HEK293 (cell line): Measurements from ENCODE around the gene CMAS.
A peak's percentile ranks its signal among the peaks of the same experiment; 100 is the strongest.

ENCODE experiments used
- CTCF ChIA-PET: fragments of 350-600 bp; formaldehyde crosslinking; extraction: SDS; loops from one replicate; lab custom pipeline; 2021; ENCODE audit warnings: antibody characterized with exemption; lab: Yijun Ruan, JAX
- POLR2A ChIA-PET: fragments of 300-600 bp; formaldehyde crosslinking; extraction: SDS; loops from one replicate; lab custom pipeline; 2020; ENCODE audit warnings: antibody characterized with exemption, inconsistent platforms; lab: Yijun Ruan, JAX
- H3K27ac ChIP-seq: fragments of 200-500 bp; sonication (Bioruptor generic); 2 replicates; pipeline ENCODE4 v1.5.1; 2014; ENCODE audit warnings: low read depth, low read length, control low read depth, inconsistent platforms; ENCODE audit errors: extremely low read depth
- H3K36me3 ChIP-seq, 2 experiments: fragments of 200-500 bp in 1 of 2; sonication (Bioruptor generic) in 1 of 2; 1 replicate in 1 of 2; 2 replicates in 1 of 2; pipeline ENCODE4 v1.5.1; 2014 to 2017; ENCODE audit warnings: inconsistent platforms in 2 of 2, low read length in 2 of 2; ENCODE audit not compliant: control insufficient read depth in 2 of 2, insufficient read depth in 1 of 2
- H3K4me1 ChIP-seq: fragments of 200-500 bp; sonication (Bioruptor generic); 2 replicates; pipeline ENCODE4 v1.5.1; 2014; ENCODE audit warnings: mild to moderate bottlenecking, low read length, inconsistent platforms; ENCODE audit not compliant: control insufficient read depth, insufficient read depth
- H3K4me3 ChIP-seq: 2 replicates; pipeline ENCODE4 v1.5.1; 2011; ENCODE audit warnings: low read depth, mild to moderate bottlenecking, control low read depth, low read length, moderate library complexity
- H3K9me3 ChIP-seq: fragments of 200-500 bp; sonication (Bioruptor generic); 2 replicates; pipeline ENCODE4 v1.5.1; 2014; ENCODE audit warnings: low read depth, low read length, inconsistent platforms; ENCODE audit not compliant: control insufficient read depth, insufficient read depth
- HIC1 ChIP-seq: fragments of 450-650 bp; formaldehyde crosslinking; IDR thresholded peaks from 2 replicates; pipeline ENCODE4 v1.5.1; 2016; ENCODE audit warnings: missing biosample characterization, missing genetic modification characterization
- SCRT2 ChIP-seq: fragments of 450-650 bp; formaldehyde crosslinking; IDR thresholded peaks from 2 replicates; pipeline ENCODE4 v1.5.1; 2016; ENCODE audit warnings: missing biosample characterization, missing genetic modification characterization
- SP7 ChIP-seq: fragments of 450-650 bp; formaldehyde crosslinking; IDR thresholded peaks from 2 replicates; pipeline ENCODE4 v1.5.1; 2016; ENCODE audit warnings: missing biosample characterization, missing genetic modification characterization
- ZNF133 ChIP-seq: fragments of 450-650 bp; formaldehyde crosslinking; IDR thresholded peaks from 2 replicates; pipeline ENCODE4 v1.5.1; 2016; ENCODE audit warnings: missing biosample characterization, missing genetic modification characterization
- ZNF169 ChIP-seq: fragments of 450-650 bp; formaldehyde crosslinking; IDR thresholded peaks from 2 replicates; pipeline ENCODE4 v1.5.1; 2016; ENCODE audit warnings: missing biosample characterization, missing genetic modification characterization
- ZNF174 ChIP-seq: fragments of 450-650 bp; formaldehyde crosslinking; IDR thresholded peaks from 2 replicates; pipeline ENCODE4 v1.5.0; 2017; ENCODE audit warnings: missing biosample characterization, mild to moderate bottlenecking, missing genetic modification characterization
- ZNF214 ChIP-seq: fragments of 450-650 bp; formaldehyde crosslinking; IDR thresholded peaks from 2 replicates; pipeline ENCODE4 v1.5.1; 2017; ENCODE audit warnings: missing biosample characterization, mild to moderate bottlenecking, missing genetic modification characterization, borderline replicate concordance
- ZNF366 ChIP-seq: fragments of 450-650 bp; formaldehyde crosslinking; conservative IDR thresholded peaks from 2 replicates; pipeline ENCODE4 v1.5.1; 2016; ENCODE audit warnings: missing biosample characterization, missing genetic modification characterization
- ZNF449 ChIP-seq: fragments of 450-650 bp; formaldehyde crosslinking; IDR thresholded peaks from 2 replicates; pipeline ENCODE4 v1.5.1; 2017; ENCODE audit warnings: missing biosample characterization, mild to moderate bottlenecking, missing genetic modification characterization, moderate library complexity
- ZNF544 ChIP-seq: fragments of 450-650 bp; formaldehyde crosslinking; IDR thresholded peaks from 2 replicates; pipeline ENCODE4 v1.5.0; 2017; ENCODE audit warnings: missing biosample characterization, missing genetic modification characterization
- ZNF558 ChIP-seq: fragments of 450-650 bp; formaldehyde crosslinking; IDR thresholded peaks from 2 replicates; pipeline ENCODE4 v1.5.1; 2016; ENCODE audit warnings: missing biosample characterization, missing genetic modification characterization
- ZNF571 ChIP-seq: fragments of 450-650 bp; formaldehyde crosslinking; IDR thresholded peaks from 2 replicates; pipeline ENCODE4 v1.5.0; 2017; ENCODE audit warnings: missing biosample characterization, missing genetic modification characterization
- ZNF664 ChIP-seq: fragments of 450-650 bp; formaldehyde crosslinking; IDR thresholded peaks from 2 replicates; pipeline ENCODE4 v1.5.1; 2016; ENCODE audit warnings: missing biosample characterization, missing genetic modification characterization
- ZNF768 ChIP-seq: fragments of 450-650 bp; formaldehyde crosslinking; IDR thresholded peaks from 2 replicates; pipeline ENCODE4 v1.5.1; 2018; ENCODE audit warnings: missing biosample characterization, mild to moderate bottlenecking, missing genetic modification characterization
- TF ChIP-seq, protein P1 (sequence below): fragments of 450-650 bp; formaldehyde crosslinking; IDR thresholded peaks from 2 replicates; pipeline ENCODE4 v1.5.1; 2016; ENCODE audit warnings: missing biosample characterization, missing genetic modification characterization, borderline replicate concordance

Gene CMAS

GRCh38 chr12:22047494-22047893 lies 1.5 kb downstream of the CMAS start (continued):
- TF ChIP-seq, protein P1, sequence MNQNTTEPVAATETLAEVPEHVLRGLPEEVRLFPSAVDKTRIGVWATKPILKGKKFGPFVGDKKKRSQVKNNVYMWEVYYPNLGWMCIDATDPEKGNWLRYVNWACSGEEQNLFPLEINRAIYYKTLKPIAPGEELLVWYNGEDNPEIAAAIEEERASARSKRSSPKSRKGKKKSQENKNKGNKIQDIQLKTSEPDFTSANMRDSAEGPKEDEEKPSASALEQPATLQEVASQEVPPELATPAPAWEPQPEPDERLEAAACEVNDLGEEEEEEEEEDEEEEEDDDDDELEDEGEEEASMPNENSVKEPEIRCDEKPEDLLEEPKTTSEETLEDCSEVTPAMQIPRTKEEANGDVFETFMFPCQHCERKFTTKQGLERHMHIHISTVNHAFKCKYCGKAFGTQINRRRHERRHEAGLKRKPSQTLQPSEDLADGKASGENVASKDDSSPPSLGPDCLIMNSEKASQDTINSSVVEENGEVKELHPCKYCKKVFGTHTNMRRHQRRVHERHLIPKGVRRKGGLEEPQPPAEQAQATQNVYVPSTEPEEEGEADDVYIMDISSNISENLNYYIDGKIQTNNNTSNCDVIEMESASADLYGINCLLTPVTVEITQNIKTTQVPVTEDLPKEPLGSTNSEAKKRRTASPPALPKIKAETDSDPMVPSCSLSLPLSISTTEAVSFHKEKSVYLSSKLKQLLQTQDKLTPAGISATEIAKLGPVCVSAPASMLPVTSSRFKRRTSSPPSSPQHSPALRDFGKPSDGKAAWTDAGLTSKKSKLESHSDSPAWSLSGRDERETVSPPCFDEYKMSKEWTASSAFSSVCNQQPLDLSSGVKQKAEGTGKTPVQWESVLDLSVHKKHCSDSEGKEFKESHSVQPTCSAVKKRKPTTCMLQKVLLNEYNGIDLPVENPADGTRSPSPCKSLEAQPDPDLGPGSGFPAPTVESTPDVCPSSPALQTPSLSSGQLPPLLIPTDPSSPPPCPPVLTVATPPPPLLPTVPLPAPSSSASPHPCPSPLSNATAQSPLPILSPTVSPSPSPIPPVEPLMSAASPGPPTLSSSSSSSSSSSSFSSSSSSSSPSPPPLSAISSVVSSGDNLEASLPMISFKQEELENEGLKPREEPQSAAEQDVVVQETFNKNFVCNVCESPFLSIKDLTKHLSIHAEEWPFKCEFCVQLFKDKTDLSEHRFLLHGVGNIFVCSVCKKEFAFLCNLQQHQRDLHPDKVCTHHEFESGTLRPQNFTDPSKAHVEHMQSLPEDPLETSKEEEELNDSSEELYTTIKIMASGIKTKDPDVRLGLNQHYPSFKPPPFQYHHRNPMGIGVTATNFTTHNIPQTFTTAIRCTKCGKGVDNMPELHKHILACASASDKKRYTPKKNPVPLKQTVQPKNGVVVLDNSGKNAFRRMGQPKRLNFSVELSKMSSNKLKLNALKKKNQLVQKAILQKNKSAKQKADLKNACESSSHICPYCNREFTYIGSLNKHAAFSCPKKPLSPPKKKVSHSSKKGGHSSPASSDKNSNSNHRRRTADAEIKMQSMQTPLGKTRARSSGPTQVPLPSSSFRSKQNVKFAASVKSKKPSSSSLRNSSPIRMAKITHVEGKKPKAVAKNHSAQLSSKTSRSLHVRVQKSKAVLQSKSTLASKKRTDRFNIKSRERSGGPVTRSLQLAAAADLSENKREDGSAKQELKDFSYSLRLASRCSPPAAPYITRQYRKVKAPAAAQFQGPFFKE (tag by site-specific recombination), result no peak
- TF ChIP-seq HIC1 (tag by site-specific recombination) (no peak), ZNF449 (tag by site-specific recombination) (no peak), ZNF571 (tag by site-specific recombination) (no peak), ZNF544 (tag by site-specific recombination) (no peak), SP7 (no peak), ZNF558 (no peak), SCRT2 (tag by site-specific recombination) (no peak)
- TF ChIP-seq, all 188 proteins: peak for 0

DNA sequence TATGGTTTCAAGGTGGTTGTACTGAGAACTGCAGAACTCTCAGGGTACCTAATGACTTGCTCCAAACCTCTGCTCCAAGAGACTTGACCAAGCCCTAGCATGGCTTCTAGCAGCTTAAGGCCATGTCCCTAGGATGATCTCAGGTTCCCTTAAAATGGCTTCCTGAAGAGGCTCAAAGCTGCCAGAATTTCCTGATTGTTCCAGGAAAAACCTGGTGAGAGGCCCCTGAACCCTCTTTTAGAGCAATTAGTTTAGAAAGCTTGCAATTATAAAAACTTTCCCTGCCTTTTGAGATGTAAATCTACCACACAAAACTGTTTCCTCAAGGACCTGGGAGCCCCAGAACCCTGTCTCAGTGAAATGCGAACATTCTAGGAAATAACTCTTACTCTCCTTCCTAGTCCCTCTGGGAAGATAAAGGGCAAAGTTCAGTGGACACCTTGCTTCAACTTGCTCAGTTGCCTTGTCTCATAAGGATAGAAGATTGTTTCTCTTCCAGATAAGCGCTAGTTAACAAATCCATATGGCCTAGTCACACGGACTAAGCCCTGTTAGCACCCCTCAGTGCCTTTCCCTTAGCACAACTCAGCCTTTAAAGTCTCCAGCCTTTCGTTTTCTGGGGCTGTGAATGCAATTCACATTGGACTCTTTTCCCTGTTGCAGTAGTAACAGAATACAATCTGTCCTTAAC lies 2.5 kb downstream of the CMAS start:
- CTCF ChIA-PET, result no interaction called here
- no peak overlapping the region for H3K27ac ChIP-seq
- POLR2A ChIA-PET, result no interaction called here
- H3K36me3 ChIP-seq, result peaks cover 5 to 12% of the 10 kb centered on the region in 2 experiments; a peak in 1 of 3 replicates
- TF ChIP-seq ZNF169 (tag by site-specific recombination) (no peak), ZNF366 (tag by site-specific recombination) (no peak), ZNF664 (no peak)
- H3K4me3 ChIP-seq, result no peak overlapping the region
- no peaks in the 10 kb centered on the region for H3K9me3 ChIP-seq
- peaks cover 6% of the 10 kb centered on the region; the same call in 1 of the 2 replicates for H3K4me1 ChIP-seq

DNA sequence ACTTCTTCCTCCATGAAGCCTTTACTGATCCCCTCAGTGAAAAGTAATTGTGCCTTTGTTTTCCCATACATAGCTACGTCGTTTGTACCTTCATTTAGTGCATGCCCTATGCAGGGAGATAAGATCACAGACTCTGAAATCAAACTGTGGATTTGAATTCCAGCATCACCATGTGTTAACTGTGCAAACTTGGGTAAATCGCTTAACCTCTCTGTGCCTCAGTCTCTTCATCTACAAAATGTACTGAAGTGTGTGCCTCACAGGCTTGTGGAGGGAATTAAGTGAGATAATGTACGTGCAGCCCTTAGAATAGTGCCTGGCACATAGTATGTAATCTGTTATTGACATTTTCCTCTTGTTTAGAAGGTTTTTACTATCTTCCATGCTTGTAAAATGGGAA lies 4.1 kb downstream of the CMAS start:
- H3K27ac ChIP-seq, result no peak overlapping the region
- POLR2A ChIA-PET, result no interaction called here
- no peak overlapping the region for H3K4me3 ChIP-seq
- H3K9me3 ChIP-seq, result no peaks in the 10 kb centered on the region
- H3K4me1 ChIP-seq, result peaks cover 6% of the 10 kb centered on the region; the same call in 1 of the 2 replicates
- peaks cover 5 to 14% of the 10 kb centered on the region in 2 experiments; a peak in 1 of 3 replicates for H3K36me3 ChIP-seq
- CTCF ChIA-PET, result no interaction called here
- 0 out of 2 replicates have a peak, but pooled peaks have one; percentile 32 for TF ChIP-seq ZNF768
- TF ChIP-seq ZNF174 (tag by site-specific recombination), result no peak
- peak; percentile 85 for TF ChIP-seq ZNF133 (tag by site-specific recombination)
- no peak for TF ChIP-seq ZNF214 (tag by site-specific recombination)
